RWPE1 (cell line): ENCODE results near the gene CCL14.

ENCODE experiments used
- CTCF ChIA-PET: fragments of 350-600 bp; sonication (Branson Sonifier 250); formaldehyde crosslinking; extraction: SDS; loops from one replicate; lab custom pipeline; 2021; lab: Yijun Ruan, JAX
- POLR2A ChIA-PET: fragments of 400-600 bp; formaldehyde crosslinking; extraction: SDS; loops from one replicate; lab custom pipeline; 2020; ENCODE audit warnings: antibody characterized with exemption; ENCODE audit not compliant: low non-redundant PET; lab: Yijun Ruan, JAX
- DNase-seq: peaks from one replicate; pipeline ENCODE4 v3.0.0; 2012; ENCODE audit warnings: low spot score
- H3K27ac ChIP-seq: fragments of 450-650 bp; 2 replicates; pipeline ENCODE4 v1.5.1; 2017
- CTCF ChIP-seq: fragments of 450-650 bp; conservative IDR thresholded peaks from 2 replicates; pipeline ENCODE4 v1.5.1; 2017; ENCODE audit warnings: low read depth, mild to moderate bottlenecking

Gene CCL14

GRCh38 chr17:35936063-35936462 lies 50.5 kb downstream of the CCL14 start:
- no peak for DNase-seq
- no peak overlapping the region for H3K27ac ChIP-seq
- TF ChIP-seq CTCF, result no peak
- POLR2A ChIA-PET, result no interaction called here
- CTCF ChIA-PET, result interaction anchor here (0.6 to 0.7 kb wide), 2 partner anchors 9 to 665 kb away, joined by 3 read pairs; partner anchors contain the start of gene MRM1

DNA sequence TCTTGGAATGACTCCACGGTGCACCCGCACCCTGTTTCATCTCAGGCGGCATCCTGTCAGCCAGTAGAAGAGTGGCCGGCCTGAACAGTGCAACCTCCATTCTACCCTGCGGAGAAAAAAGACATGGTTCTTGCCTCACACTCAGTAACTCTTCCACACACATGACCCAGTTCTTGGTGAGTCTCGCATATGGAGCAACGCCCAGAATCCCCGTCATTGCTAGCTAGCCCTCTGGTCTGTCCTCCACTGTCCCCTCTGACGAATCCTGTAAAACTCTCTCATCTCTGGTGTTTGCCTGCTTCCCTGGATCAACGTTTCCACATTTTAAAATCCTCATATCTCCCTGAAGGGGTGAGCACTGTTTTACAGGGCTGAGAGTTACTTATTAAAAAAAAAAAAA lies 51.8 kb downstream of the CCL14 start:
- H3K27ac ChIP-seq, result no peak overlapping the region
- ChIA-PET POLR2A (no interaction called here), CTCF (interaction anchor here (0.6 kb wide), 1 partner anchor 1825 kb away, joined by 3 read pairs; no protein-coding TSS in a partner anchor)
- no peak for TF ChIP-seq CTCF
- no peak for DNase-seq
